ENCODE measurements around the gene GEMIN2. TPM values are rescaled to one million over a fixed set of nuclear protein-coding genes. Genes with fewer than 3 reads are reported as not detected.

Gene GEMIN2
- total and polyA plus RNA-seq, 2 donors (not counting 1 experiment from before 2014, with no cell fraction given), result 16.5 to 17.3 TPM

GRCh38 chr14:39177168-39177545 lies 63.0 kb downstream of the GEMIN2 start:
- Histone ChIP-seq H3K9me3 (ENCODE audit: control insufficient read depth, insufficient read depth, low read depth, low read length) (no peaks in the 10 kb centered on the region), H3K9ac (ENCODE audit: insufficient read depth, low read length) (no peak overlapping the region), H3K4me3 (replicated peaks in 1 of 4; ENCODE audit: control extremely low read depth in 1 of 4, insufficient read depth in 1 of 4, low read depth in 3 of 4, low read length in 4 of 4) (no peak overlapping the region), H3K27me3 (ENCODE audit: control insufficient read depth, insufficient read depth, low read length) (no peaks in the 10 kb centered on the region), H4K20me1 (ENCODE audit: control insufficient read depth, extremely low read depth, insufficient read depth, low read length) (no peaks in the 10 kb centered on the region), H3K36me3 (ENCODE audit: control insufficient read depth, insufficient read depth, low read length) (peaks cover 13% of the 10 kb centered on the region), H3K27ac (ENCODE audit: insufficient read depth, low read length) (no peak overlapping the region), H2AFZ (ENCODE audit: low read length) (no peak overlapping the region), H3K4me1 (ENCODE audit: control insufficient read depth, extremely low read depth, insufficient read depth, low read length) (peaks cover 6% of the 10 kb centered on the region), H3K79me2 (ENCODE audit: control insufficient read depth, insufficient read depth, low read length) (peaks cover 29% of the 10 kb centered on the region), H3K4me2 (ENCODE audit: extremely low read depth, insufficient read depth, low read length) (peak overlapping the region; percentile 90)
- no peak for DNase-seq (ENCODE audit: low read depth in 2 of 2)
- TF ChIP-seq EZH2 (IDR thresholded peaks at IDR 0.05; ENCODE audit: low read length, missing control alignments), result no peak
- no peak for TF ChIP-seq CTCF (conservative IDR thresholded peaks at IDR 0.05 in 1 of 2, IDR thresholded peaks at IDR 0.05 in 1 of 2; ENCODE audit: low read depth in 1 of 2, low read length in 2 of 2)

GRCh38 chr14:39179042-39179441 lies 64.9 kb downstream of the GEMIN2 start:
- peaks cover 15% of the 10 kb centered on the region for H3K36me3 ChIP-seq (ENCODE audit: control insufficient read depth, insufficient read depth, low read length)
- TF ChIP-seq EZH2 (IDR thresholded peaks at IDR 0.05; ENCODE audit: low read length, missing control alignments), result no peak
- TF ChIP-seq CTCF (conservative IDR thresholded peaks at IDR 0.05 in 1 of 2, IDR thresholded peaks at IDR 0.05 in 1 of 2; ENCODE audit: low read depth in 1 of 2, low read length in 2 of 2), result no peak
- no peak overlapping the region for H3K9ac ChIP-seq (ENCODE audit: insufficient read depth, low read length)
- no peaks in the 10 kb centered on the region for H3K27me3 ChIP-seq (ENCODE audit: control insufficient read depth, insufficient read depth, low read length)
- H3K4me3 ChIP-seq (replicated peaks in 1 of 4; ENCODE audit: control extremely low read depth in 1 of 4, insufficient read depth in 1 of 4, low read depth in 3 of 4, low read length in 4 of 4), result no peak overlapping the region
- no peaks in the 10 kb centered on the region for H4K20me1 ChIP-seq (ENCODE audit: control insufficient read depth, extremely low read depth, insufficient read depth, low read length)
- H3K4me2 ChIP-seq (ENCODE audit: extremely low read depth, insufficient read depth, low read length), result no peak overlapping the region
- no peak overlapping the region for H2AFZ ChIP-seq (ENCODE audit: low read length)
- H3K27ac ChIP-seq (ENCODE audit: insufficient read depth, low read length), result no peak overlapping the region
- no peak for DNase-seq (ENCODE audit: low read depth in 2 of 2)
- H3K79me2 ChIP-seq (ENCODE audit: control insufficient read depth, insufficient read depth, low read length), result peaks cover 29% of the 10 kb centered on the region
- H3K4me1 ChIP-seq (ENCODE audit: control insufficient read depth, extremely low read depth, insufficient read depth, low read length), result peaks cover 6% of the 10 kb centered on the region
- no peaks in the 10 kb centered on the region for H3K9me3 ChIP-seq (ENCODE audit: control insufficient read depth, insufficient read depth, low read depth, low read length)

GRCh38 chr14:39180553-39180952 lies 66.4 kb downstream of the GEMIN2 start:
- no peaks in the 10 kb centered on the region for H3K27me3 ChIP-seq (ENCODE audit: control insufficient read depth, insufficient read depth, low read length)
- H3K4me1 ChIP-seq (ENCODE audit: control insufficient read depth, extremely low read depth, insufficient read depth, low read length), result peaks cover 6% of the 10 kb centered on the region
- no peaks in the 10 kb centered on the region for H3K9me3 ChIP-seq (ENCODE audit: control insufficient read depth, insufficient read depth, low read depth, low read length)
- H2AFZ ChIP-seq (ENCODE audit: low read length), result no peak overlapping the region
- no peaks in the 10 kb centered on the region for H4K20me1 ChIP-seq (ENCODE audit: control insufficient read depth, extremely low read depth, insufficient read depth, low read length)
- H3K36me3 ChIP-seq (ENCODE audit: control insufficient read depth, insufficient read depth, low read length), result peaks cover 18% of the 10 kb centered on the region
- DNase-seq (ENCODE audit: low read depth in 2 of 2), result no peak
- H3K4me2 ChIP-seq (ENCODE audit: extremely low read depth, insufficient read depth, low read length), result no peak overlapping the region
- H3K79me2 ChIP-seq (ENCODE audit: control insufficient read depth, insufficient read depth, low read length), result peaks cover 24% of the 10 kb centered on the region
- no peak overlapping the region for H3K27ac ChIP-seq (ENCODE audit: insufficient read depth, low read length)
- H3K9ac ChIP-seq (ENCODE audit: insufficient read depth, low read length), result no peak overlapping the region
- no peak for TF ChIP-seq CTCF (conservative IDR thresholded peaks at IDR 0.05 in 1 of 2, IDR thresholded peaks at IDR 0.05 in 1 of 2; ENCODE audit: low read depth in 1 of 2, low read length in 2 of 2)
- TF ChIP-seq EZH2 (IDR thresholded peaks at IDR 0.05; ENCODE audit: low read length, missing control alignments), result no peak
- H3K4me3 ChIP-seq (replicated peaks in 1 of 4; ENCODE audit: control extremely low read depth in 1 of 4, insufficient read depth in 1 of 4, low read depth in 3 of 4, low read length in 4 of 4), result no peak overlapping the region
